ENCODE measurements around the gene ABCC3. TPM values are rescaled to one million over a fixed set of nuclear protein-coding genes. Genes with fewer than 3 reads are reported as not detected.
"Not testable (repeated sequence)": the region's sequence is repeated elsewhere in the genome, so short reads cannot be mapped to it uniquely, and the experiment has no call there.

The ABCC3 gene
- total RNA-seq, 1 donor: 18.1 TPM

GRCh38 chr17:50672831-50673551 is 38.3 kb downstream of the ABCC3 start:
- Histone ChIP-seq H3K9me3 (ENCODE audit: low read depth, low read length) (no peaks in the 10 kb centered on the region), H3K4me1 (ENCODE audit: insufficient read depth, low read length) (no peaks in the 10 kb centered on the region), H3K4me3 (ENCODE audit: low read length) (no peak overlapping the region), H3K27me3 (ENCODE audit: insufficient read depth, low read length) (no peaks in the 10 kb centered on the region)

- Histone ChIP-seq H3K4me1 (ENCODE audit: insufficient read depth, low read length) (no peaks in the 10 kb centered on the region), H3K4me3 (ENCODE audit: low read length) (no peak overlapping the region), H3K27me3 (ENCODE audit: insufficient read depth, low read length) (no peaks in the 10 kb centered on the region), H3K9me3 (ENCODE audit: low read depth, low read length) (no peaks in the 10 kb centered on the region)
Measured at GRCh38 chr17:50675190-50675589, 40.5 kb downstream of the ABCC3 start.

- no peaks in the 10 kb centered on the region for H3K9me3 ChIP-seq (ENCODE audit: low read depth, low read length)
- H3K4me1 ChIP-seq (ENCODE audit: insufficient read depth, low read length): no peaks in the 10 kb centered on the region
- H3K27me3 ChIP-seq (ENCODE audit: insufficient read depth, low read length): no peaks in the 10 kb centered on the region
- no peak overlapping the region for H3K4me3 ChIP-seq (ENCODE audit: low read length)
Measured at GRCh38 chr17:50675627-50676026, 40.9 kb downstream of the ABCC3 start.

- no peak overlapping the region for H3K4me3 ChIP-seq (ENCODE audit: low read length)
- H3K9me3 ChIP-seq (ENCODE audit: low read depth, low read length): no peaks in the 10 kb centered on the region
- H3K4me1 ChIP-seq (ENCODE audit: insufficient read depth, low read length): no peaks in the 10 kb centered on the region
- H3K27me3 ChIP-seq (ENCODE audit: insufficient read depth, low read length): no peaks in the 10 kb centered on the region
Measured at GRCh38 chr17:50676065-50676975, 41.6 kb downstream of the ABCC3 start.

GRCh38 chr17:50677851-50678375 is 43.2 kb downstream of the ABCC3 start:
- no peaks in the 10 kb centered on the region for H3K9me3 ChIP-seq (ENCODE audit: low read depth, low read length)
- no peaks in the 10 kb centered on the region for H3K27me3 ChIP-seq (ENCODE audit: insufficient read depth, low read length)
- H3K4me1 ChIP-seq (ENCODE audit: insufficient read depth, low read length): no peaks in the 10 kb centered on the region
- H3K4me3 ChIP-seq (ENCODE audit: low read length): no peak overlapping the region

- no peak overlapping the region for H3K4me3 ChIP-seq (ENCODE audit: low read length)
- H3K4me1 ChIP-seq (ENCODE audit: insufficient read depth, low read length): no peaks in the 10 kb centered on the region
- H3K27me3 ChIP-seq (ENCODE audit: insufficient read depth, low read length): no peaks in the 10 kb centered on the region
- no peaks in the 10 kb centered on the region for H3K9me3 ChIP-seq (ENCODE audit: low read depth, low read length)
Measured at GRCh38 chr17:50679008-50679544, 44.4 kb downstream of the ABCC3 start.

- no peaks in the 10 kb centered on the region for H3K4me1 ChIP-seq (ENCODE audit: insufficient read depth, low read length)
- H3K27me3 ChIP-seq (ENCODE audit: insufficient read depth, low read length): no peaks in the 10 kb centered on the region
- no peak overlapping the region for H3K4me3 ChIP-seq (ENCODE audit: low read length)
- H3K9me3 ChIP-seq (ENCODE audit: low read depth, low read length): no peaks in the 10 kb centered on the region
Measured at GRCh38 chr17:50680126-50680525, 45.4 kb downstream of the ABCC3 start.

GRCh38 chr17:50680543-50681262 is 46.0 kb downstream of the ABCC3 start:
- not testable (repeated sequence) for H3K9me3 ChIP-seq (ENCODE audit: low read depth, low read length); H3K4me3 ChIP-seq (ENCODE audit: low read length); H3K4me1 ChIP-seq (ENCODE audit: insufficient read depth, low read length)

GRCh38 chr17:50681263-50682200 is 46.9 kb downstream of the ABCC3 start:
- H3K4me1 ChIP-seq (ENCODE audit: insufficient read depth, low read length): no peaks in the 10 kb centered on the region
- H3K27me3 ChIP-seq (ENCODE audit: insufficient read depth, low read length): no peaks in the 10 kb centered on the region
- no peak overlapping the region for H3K4me3 ChIP-seq (ENCODE audit: low read length)
- no peaks in the 10 kb centered on the region for H3K9me3 ChIP-seq (ENCODE audit: low read depth, low read length)

More at GRCh38 chr17:50680543-50681262, 46.0 kb downstream of the ABCC3 start:
- not testable (repeated sequence) for H3K27me3 ChIP-seq (ENCODE audit: insufficient read depth, low read length)

GRCh38 chr17:50682441-50682840 is 47.8 kb downstream of the ABCC3 start:
- H3K4me1 ChIP-seq (ENCODE audit: insufficient read depth, low read length): no peaks in the 10 kb centered on the region
- H3K4me3 ChIP-seq (ENCODE audit: low read length): no peak overlapping the region
- H3K9me3 ChIP-seq (ENCODE audit: low read depth, low read length): no peaks in the 10 kb centered on the region
- no peaks in the 10 kb centered on the region for H3K27me3 ChIP-seq (ENCODE audit: insufficient read depth, low read length)

- Histone ChIP-seq H3K9me3 (ENCODE audit: low read depth, low read length) (no peaks in the 10 kb centered on the region), H3K4me1 (ENCODE audit: insufficient read depth, low read length) (no peaks in the 10 kb centered on the region), H3K27me3 (ENCODE audit: insufficient read depth, low read length) (no peaks in the 10 kb centered on the region), H3K4me3 (ENCODE audit: low read length) (no peak overlapping the region)
Measured at GRCh38 chr17:50682938-50683337, 48.3 kb downstream of the ABCC3 start.

GRCh38 chr17:50683434-50684287 is 49.0 kb downstream of the ABCC3 start:
- H3K4me3 ChIP-seq (ENCODE audit: low read length): no peak overlapping the region
- H3K27me3 ChIP-seq (ENCODE audit: insufficient read depth, low read length): no peaks in the 10 kb centered on the region
- H3K4me1 ChIP-seq (ENCODE audit: insufficient read depth, low read length): no peaks in the 10 kb centered on the region
- no peaks in the 10 kb centered on the region for H3K9me3 ChIP-seq (ENCODE audit: low read depth, low read length)

GRCh38 chr17:50684288-50684611 is 49.6 kb downstream of the ABCC3 start:
- no peak overlapping the region for H3K4me3 ChIP-seq (ENCODE audit: low read length)
- no peaks in the 10 kb centered on the region for H3K9me3 ChIP-seq (ENCODE audit: low read depth, low read length)
- no peaks in the 10 kb centered on the region for H3K4me1 ChIP-seq (ENCODE audit: insufficient read depth, low read length)
- no peaks in the 10 kb centered on the region for H3K27me3 ChIP-seq (ENCODE audit: insufficient read depth, low read length)
